ENCODE measurements around the gene STX19. TPM values are rescaled to one million over a fixed set of nuclear protein-coding genes. Genes with fewer than 3 reads are reported as not detected.
A peak's percentile ranks its signal among the peaks of the same experiment; 100 is the strongest.

Gene STX19
- total RNA-seq, 6 experiments from 2014 or later: not detected

GRCh38 chr3:94009608-94010007 is 18.8 kb downstream of the STX19 start:
- Histone ChIP-seq H3K4me1 (peaks cover 0 to 10% (median 0%) of the 10 kb centered on the region in 4 donors), H3K27me3 (no peaks in the 10 kb centered on the region), H3K36me3 (no peaks in the 10 kb centered on the region), H3K4me3 (no peak overlapping the region), H3K27ac (no peak overlapping the region), H3K9me3 (no peaks in the 10 kb centered on the region)
- DNase-seq: no peak
- TF ChIP-seq POLR2A (IDR thresholded peaks at IDR 0.05) (no peak), CTCF (IDR thresholded peaks at IDR 0.05) (no peak)
- intact Hi-C loops (cut with DNase I): loop anchor here (10.0 kb wide), 2 partner anchors 55 to 65 kb away; partner anchors contain the start of genes DHFR2 (in 1 of the 2) and NSUN3 (in 1 of the 2)
- 95% methylated on average over 2 of the region's 2 CpGs for WGBS (ENCODE audit: insufficient coverage, low coverage, low lambda C conversion rate, missing lambda C conversion rate)
- ATAC-seq: no peak

- DNase-seq (no peak), ATAC-seq (peak; percentile 36 to 66 (median 52))
- Histone ChIP-seq H3K4me1 (peaks cover 0 to 10% (median 0%) of the 10 kb centered on the region in 4 donors), H3K27ac (no peak overlapping the region), H3K36me3 (no peaks in the 10 kb centered on the region), H3K27me3 (no peaks in the 10 kb centered on the region), H3K4me3 (no peak overlapping the region), H3K9me3 (no peaks in the 10 kb centered on the region)
- 42% methylated on average over 2 of the region's 2 CpGs for WGBS (ENCODE audit: insufficient coverage, low coverage, low lambda C conversion rate, missing lambda C conversion rate)
- intact Hi-C loops (cut with DNase I): loop anchor here in 1 of 2 donors (10.0 kb wide), 1 partner anchor 57 kb away; the partner anchor contains the start of genes DHFR2 and NSUN3
- TF ChIP-seq POLR2A (IDR thresholded peaks at IDR 0.05): no peak
- no peak for TF ChIP-seq CTCF (IDR thresholded peaks at IDR 0.05)
These were observed 20.1 kb downstream of the STX19 start for GRCh38 chr3:94008253-94008652.

GRCh38 chr3:94004301-94004910 is 24.0 kb downstream of the STX19 start:
- Histone ChIP-seq H3K4me3 (peak overlapping the region in 2 of 3 donors; percentile 4 to 20), H3K9me3 (no peaks in the 10 kb centered on the region), H3K27ac (no peak overlapping the region), H3K27me3 (no peaks in the 10 kb centered on the region), H3K36me3 (no peaks in the 10 kb centered on the region), H3K4me1 (peaks cover 0 to 10% (median 0%) of the 10 kb centered on the region in 4 donors)
- DNase-seq (no peak), ATAC-seq (peak; percentile 95 to 98 (median 96))
- intact Hi-C loops (cut with DNase I): loop anchor here in 1 of 2 donors (10.0 kb wide), 1 partner anchor 60 kb away; the partner anchor contains the start of genes DHFR2 and NSUN3
- 0% methylated on average over 4 of the region's 4 CpGs for WGBS (ENCODE audit: insufficient coverage, low coverage, low lambda C conversion rate, missing lambda C conversion rate)
- TF ChIP-seq CTCF (IDR thresholded peaks at IDR 0.05): peak; percentile 59 to 89 (median 86)
- TF ChIP-seq POLR2A (IDR thresholded peaks at IDR 0.05): no peak

- Histone ChIP-seq H3K4me3 (no peak overlapping the region), H3K36me3 (no peaks in the 10 kb centered on the region), H3K4me1 (no peaks in the 10 kb centered on the region), H3K27me3 (no peaks in the 10 kb centered on the region), H3K9me3 (no peaks in the 10 kb centered on the region), H3K27ac (no peak overlapping the region)
- ATAC-seq: no peak
- intact Hi-C loops (cut with DNase I): loop anchor here in 1 of 2 donors (10.0 kb wide), 1 partner anchor 63 kb away; the partner anchor contains the start of genes DHFR2 and NSUN3
- no peak for TF ChIP-seq CTCF (IDR thresholded peaks at IDR 0.05)
- no peak for TF ChIP-seq POLR2A (IDR thresholded peaks at IDR 0.05)
- WGBS (ENCODE audit: insufficient coverage, low coverage, low lambda C conversion rate, missing lambda C conversion rate): 92% methylated on average over 3 of the region's 3 CpGs
- DNase-seq: no peak
These were observed 26.4 kb downstream of the STX19 start for GRCh38 chr3:94001827-94002495.

Measured in right lobe of liver (tissue), 6 donors.